Measurements from ENCODE around the gene ATP2A3. TPM values are rescaled to one million over a fixed set of nuclear protein-coding genes. Genes with fewer than 3 reads are reported as not detected.

ATP2A3 gene
- total RNA-seq, 1 donor from 2014 or later, result 3.3 TPM

DNA sequence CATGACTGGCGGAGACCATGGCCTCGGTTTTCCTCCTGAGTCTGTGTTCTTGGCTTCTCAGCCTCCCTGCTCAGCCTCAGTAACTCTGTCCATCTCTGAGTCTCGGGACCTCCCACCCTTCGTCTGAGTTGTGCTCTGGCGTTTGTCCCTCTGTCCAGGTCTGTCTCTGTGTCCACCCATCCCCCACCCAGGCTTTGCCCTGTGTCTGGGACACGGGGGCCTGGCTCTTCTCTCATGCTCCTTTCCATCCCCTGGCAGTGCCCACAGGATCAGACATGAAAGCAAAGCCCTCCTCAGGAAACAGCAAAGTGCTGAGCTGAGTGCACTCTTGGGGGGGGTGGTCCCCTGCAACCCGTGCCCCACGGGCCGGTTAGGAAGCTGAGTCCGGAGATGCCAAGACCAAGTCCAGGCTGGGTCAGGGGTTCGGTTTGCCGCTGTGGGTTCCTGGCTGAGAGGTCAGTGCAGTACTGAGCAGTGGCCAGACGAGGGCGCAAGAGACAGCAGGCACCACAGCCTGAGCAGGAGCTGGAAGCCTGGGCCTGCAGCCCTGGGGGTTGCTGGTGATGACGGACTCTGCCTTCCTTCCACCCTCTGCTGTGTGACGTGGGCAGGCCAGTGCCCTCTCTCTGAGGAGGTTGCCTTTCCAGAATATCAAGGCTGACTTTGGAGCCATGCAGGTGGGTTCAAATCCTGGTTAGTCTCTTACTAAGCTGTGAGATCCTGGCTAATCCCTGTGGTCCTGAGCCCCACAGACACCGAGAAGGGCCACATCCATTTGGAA is 50.5 kb downstream of the ATP2A3 start:
- peak; percentile 74 for DNase-seq (ENCODE audit: low read depth)

- DNase-seq (ENCODE audit: low read depth), result no peak
These were observed 51.4 kb downstream of the ATP2A3 start for GRCh38 chr17:3912827-3913226.

DNA sequence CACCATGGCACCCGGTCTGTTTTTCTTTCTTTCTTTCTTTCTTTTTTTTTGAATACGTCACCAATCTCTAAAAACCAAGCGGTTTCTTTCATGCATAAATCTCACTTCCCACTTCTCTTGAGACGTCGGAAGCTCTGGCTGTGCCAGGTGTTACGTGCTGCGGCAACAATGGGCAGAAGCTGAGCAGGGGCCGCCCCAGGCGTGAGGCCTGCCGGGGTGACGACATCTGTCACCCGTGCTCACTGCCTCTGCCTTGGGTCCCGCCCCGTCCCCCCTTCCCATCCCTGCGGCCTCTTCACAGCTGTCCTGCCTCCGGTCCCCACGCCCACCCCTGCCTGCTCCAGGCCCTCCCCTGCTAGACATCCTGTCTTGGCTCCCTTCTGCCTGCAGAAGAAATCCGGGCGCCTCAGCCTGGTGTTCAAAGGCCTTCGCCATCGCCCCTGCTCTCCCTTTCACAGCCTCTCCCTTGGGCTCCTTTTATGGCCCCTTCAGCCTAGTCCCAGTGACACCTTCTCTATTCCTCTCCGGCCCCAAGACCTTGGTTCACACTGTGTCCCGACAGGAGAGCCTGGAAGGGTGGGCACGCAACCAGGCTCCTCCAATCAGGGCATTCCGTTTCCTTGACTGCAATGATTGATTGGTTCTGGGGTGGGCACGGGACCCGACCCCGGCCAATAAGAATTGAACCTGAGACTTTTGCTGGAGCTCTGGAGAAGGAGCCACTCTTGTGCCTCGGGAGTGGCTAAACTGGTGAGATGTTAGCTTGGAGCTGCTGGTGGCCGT is 52.8 kb downstream of the ATP2A3 start:
- DNase-seq (ENCODE audit: low read depth), result no peak

GRCh38 chr17:3910420-3911270 is 53.6 kb downstream of the ATP2A3 start:
- no peak for DNase-seq (ENCODE audit: low read depth)

GRCh38 chr17:3909257-3909656 is 55.0 kb downstream of the ATP2A3 start:
- DNase-seq (ENCODE audit: low read depth), result no peak

DNA sequence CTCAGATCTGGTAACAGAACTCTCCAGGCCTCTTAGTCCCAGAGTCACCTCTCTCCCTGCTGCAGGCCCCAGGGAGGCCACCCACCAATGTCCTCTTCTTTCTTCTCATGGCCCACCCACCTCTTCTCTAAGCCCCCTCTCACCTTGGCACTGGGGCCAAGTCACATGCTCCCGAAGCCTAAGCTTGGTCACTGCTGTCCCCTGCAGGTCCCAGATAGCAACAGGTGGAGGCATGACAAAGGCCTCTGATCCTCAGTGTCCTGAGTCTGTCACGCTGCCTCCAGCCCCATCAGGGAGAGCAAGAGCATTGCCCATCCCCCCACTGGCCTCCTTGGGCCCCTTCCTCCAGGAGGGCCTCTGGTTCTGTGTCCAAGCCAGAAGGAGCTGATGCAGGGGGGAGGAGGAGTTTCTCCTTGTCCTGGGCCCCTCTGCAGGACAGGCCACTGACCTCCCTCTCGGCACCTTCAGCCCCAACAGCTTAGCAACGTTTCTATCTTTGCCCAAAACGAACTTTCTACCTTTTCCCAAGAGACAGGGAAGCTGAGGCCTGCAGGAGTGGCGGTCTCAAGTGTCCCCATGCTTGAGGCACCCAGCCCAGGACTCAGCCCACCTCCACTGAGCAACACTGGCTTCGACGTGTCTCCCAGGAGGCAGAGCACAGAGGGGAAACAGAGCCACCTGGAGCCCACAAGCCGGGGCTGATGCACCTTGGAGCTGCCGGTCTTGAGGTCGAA is 56.6 kb downstream of the ATP2A3 start:
- DNase-seq (ENCODE audit: low read depth), result no peak

- DNase-seq (ENCODE audit: low read depth), result no peak
These were observed 57.4 kb downstream of the ATP2A3 start for GRCh38 chr17:3906881-3907280.

DNA sequence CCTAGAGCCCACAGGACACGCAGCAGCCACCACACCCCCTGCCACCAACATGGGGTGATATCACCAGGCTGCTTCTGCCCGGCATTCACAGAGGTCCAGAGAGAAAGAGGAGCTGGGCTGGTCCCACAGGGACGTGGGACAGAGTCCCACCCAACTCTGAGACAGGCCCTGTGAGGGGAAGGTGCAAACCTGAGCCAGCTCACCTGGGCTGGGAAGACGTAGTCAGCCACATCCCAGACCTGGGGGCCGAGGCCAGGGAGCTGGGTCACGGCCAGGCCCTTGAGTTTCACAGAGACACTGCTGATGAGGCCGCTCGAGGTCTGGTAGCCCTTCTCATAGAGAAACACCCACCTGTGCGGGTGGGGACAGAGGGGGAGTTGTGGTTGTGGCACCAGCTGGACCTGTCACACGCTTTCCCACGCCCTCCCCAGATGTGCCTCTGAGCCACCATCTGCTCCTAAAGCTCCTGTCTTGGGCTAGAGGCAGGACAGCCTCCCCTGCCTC is 59.2 kb downstream of the ATP2A3 start:
- no peak for DNase-seq (ENCODE audit: low read depth)

DNA sequence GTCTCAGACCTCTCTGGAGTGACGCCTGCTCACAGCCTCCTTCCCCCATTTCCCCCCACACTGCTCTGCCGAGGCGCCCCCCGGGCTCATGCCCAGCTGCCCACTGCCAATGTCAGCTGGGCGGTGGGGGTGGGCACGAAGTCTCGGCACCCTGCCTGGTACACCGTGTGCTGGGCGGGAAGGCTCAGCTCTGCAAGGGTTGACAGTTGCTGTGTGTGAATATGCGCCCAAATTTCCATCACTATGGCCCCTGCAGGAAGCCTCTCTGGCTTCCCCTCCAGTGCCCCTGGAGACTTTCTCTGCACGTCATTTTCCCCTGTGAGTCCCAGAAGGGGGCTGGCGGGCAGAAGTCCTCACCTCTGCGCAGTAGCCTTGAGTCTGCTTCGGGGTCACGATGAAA is 59.7 kb downstream of the ATP2A3 start:
- no peak for DNase-seq (ENCODE audit: low read depth)

- no peak for DNase-seq (ENCODE audit: low read depth)
These were observed 60.4 kb downstream of the ATP2A3 start for GRCh38 chr17:3903881-3904290.

DNA sequence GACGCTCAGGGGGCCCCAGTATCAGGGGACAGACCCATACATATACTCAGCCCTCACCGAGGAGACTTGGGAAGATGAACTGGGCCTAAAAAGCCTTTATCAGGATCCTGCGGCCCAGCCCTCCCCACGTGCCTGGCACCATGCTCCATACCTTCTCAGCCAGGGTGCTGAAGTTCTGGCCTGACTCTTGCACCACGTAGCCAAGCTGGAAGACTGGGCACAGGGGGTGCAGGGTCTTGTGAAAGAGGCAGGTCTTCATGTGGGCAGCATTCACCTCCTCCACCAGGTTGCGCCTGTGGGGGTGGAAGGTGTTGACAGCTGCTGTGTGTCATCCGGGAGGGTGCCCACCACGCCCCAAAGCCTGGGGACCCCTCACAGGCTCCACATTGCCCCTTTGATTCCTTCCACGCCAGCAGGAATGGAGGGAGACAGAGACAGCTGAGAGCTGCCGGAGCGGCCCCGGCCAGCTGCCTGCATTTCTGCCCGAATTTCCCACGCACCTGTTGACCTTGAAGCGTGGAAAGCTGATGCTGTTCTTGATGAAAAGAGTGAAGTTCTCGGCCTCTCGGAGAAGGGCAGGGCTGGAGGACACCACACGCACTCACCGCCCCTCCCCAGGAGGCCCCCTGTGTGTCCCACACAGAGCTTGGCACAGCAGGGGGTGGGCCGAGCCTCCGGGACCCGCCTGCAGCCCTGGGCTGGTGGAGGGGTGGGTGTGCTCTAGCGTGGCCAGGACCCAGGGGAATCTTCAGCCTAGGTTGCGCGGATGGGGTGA is 61.0 kb downstream of the ATP2A3 start:
- DNase-seq (ENCODE audit: low read depth), result peak; percentile 59

- DNase-seq (ENCODE audit: low read depth), result no peak
These were observed 63.6 kb downstream of the ATP2A3 start for GRCh38 chr17:3900646-3901045.

GRCh38 chr17:3897731-3898130 is 66.5 kb downstream of the ATP2A3 start:
- DNase-seq (ENCODE audit: low read depth), result no peak

DNA sequence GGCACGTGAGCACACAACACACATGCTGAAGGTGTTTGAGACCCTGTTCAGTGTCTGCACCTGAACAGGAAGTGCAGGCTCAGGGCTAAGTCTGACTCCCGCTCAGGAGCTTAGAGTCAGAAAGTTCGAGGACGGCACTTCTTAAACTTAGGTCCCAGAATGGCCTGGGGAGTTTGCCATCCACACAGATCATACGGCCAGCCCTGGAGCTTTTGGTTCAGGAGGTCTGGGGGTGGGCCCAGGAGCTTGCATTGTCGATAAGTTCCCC is 67.3 kb downstream of the ATP2A3 start:
- DNase-seq (ENCODE audit: low read depth), result no peak

DNA sequence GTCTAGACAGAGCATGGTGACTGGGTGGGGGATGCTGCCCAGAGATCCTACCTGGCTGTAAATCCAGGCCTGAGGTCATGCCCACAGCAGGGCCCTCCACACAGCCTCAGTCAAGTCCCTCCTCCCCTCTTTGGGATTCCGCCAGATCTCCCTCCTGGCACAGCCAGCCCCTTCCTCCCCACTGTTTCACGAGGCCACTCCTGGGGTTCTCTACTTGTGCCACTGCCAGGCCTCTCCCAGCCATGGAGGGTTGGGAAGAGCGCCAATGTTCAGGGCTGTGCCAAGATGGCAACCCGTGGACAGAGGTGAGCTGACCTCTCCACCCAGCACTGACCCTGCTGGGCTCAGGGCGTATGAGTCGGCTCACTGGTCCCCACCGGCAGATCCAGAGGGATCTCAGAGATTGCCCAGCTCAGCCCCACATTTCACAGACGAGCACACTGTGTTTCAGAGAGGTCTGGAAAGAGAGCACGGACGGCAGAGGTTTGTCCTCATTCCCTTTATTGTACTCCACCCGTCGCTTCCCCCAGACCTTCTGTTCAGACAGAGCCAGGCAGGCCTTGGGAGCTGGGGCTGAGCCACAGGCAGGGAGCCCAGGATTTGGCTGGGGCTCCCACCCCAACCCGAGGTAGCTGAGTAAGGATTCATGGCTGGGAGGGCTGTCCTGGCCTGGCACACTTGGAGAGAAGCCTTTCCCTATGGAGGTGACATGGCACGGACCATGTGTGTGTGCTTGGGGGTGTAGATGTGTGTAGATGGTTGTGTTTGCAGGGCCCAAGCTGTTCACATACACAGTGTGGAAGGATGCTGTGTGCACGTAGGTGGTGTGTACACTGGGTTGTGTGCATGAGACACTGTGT is 67.9 kb downstream of the ATP2A3 start:
- no peak for DNase-seq (ENCODE audit: low read depth)

DNA sequence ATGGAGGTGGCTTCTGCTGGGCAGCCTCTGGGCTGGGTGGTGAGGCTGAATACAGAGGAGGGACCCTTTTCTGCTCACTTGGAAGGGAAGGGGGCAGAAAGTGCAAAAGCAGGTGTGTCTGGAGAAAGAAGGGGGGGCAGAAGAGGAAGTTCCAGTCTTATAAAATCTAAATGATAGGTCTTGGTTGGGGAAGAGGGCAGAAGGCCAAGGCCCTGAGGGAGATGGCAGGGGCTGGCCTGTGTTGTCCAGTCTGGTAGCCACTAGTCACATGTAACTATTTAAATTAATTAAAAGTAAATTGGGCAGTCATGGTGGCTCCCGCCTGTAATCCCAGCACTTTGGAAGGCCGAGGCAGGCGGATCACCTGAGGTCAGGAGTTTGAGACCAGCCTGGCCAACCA is 68.9 kb downstream of the ATP2A3 start:
- DNase-seq (ENCODE audit: low read depth), result no peak

DNA sequence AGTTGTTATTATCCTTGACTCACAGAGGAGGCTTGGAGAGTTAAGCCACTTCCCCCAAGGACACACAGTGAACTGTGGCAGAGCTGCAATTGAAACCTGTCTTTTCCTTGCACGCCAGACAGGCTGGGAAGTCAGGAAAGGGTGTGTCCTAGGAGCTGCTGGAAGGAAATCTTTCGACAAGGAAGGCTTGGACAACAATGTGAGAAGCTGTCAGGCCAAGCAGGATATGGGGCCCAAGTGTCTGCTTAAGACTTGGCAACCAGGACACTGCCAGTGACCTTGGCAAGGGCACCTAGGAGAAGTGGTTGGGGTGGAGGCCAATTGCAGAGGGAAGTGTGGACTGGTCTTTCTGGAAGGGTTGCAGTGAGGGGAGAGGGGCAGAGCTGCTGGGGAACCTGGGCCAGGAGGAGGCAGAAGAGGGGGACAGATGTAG is 69.3 kb downstream of the ATP2A3 start:
- DNase-seq (ENCODE audit: low read depth), result peak; percentile 52

GRCh38 chr17:3894188-3894587 is 70.0 kb downstream of the ATP2A3 start:
- DNase-seq (ENCODE audit: low read depth), result no peak

DNA sequence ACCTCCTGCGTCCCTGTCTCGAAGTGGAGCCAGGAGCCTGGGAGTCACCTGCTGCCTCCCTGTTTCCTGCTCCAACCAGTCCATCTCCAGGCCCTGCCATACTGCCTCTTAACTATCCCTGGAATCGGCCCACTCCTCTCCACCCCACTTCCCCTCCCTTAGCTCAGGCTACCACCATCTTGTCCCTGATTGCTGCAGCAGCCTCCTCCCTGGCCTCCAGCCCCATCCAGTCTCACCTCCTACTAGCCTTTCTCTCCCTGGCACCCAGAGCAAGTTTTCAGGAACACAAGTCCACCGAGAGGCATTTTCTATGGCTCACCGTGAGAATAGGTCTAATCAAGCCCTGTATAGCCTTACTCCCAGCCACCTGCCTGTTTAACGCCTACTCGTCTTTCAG is 70.5 kb downstream of the ATP2A3 start:
- no peak for DNase-seq (ENCODE audit: low read depth)
